ENCODE measurements around the gene HPS1.

The HPS1 gene

GRCh38 chr10:98432330-98432729 lies 14.4 kb downstream of the HPS1 start:
- DNase-seq (ENCODE audit: low read depth, low spot score) = no peak

GRCh38 chr10:98431016-98431415 lies 15.7 kb downstream of the HPS1 start:
- DNase-seq (ENCODE audit: low read depth, low spot score) = no peak

GRCh38 chr10:98430427-98430826 lies 16.3 kb downstream of the HPS1 start:
- no peak for DNase-seq (ENCODE audit: low read depth, low spot score)

- DNase-seq (ENCODE audit: low read depth, low spot score) = no peak
Measured at GRCh38 chr10:98429320-98430072, 17.2 kb downstream of the HPS1 start.

GRCh38 chr10:98427011-98427515 lies 19.7 kb downstream of the HPS1 start:
- no peak for DNase-seq (ENCODE audit: low read depth, low spot score)

- DNase-seq (ENCODE audit: low read depth, low spot score) = no peak
Measured at GRCh38 chr10:98425511-98426352, 21.0 kb downstream of the HPS1 start.

GRCh38 chr10:98424295-98425254 lies 22.2 kb downstream of the HPS1 start:
- DNase-seq (ENCODE audit: low read depth, low spot score) = no peak

- no peak for DNase-seq (ENCODE audit: low read depth, low spot score)
Measured at GRCh38 chr10:98423691-98424120, 23.0 kb downstream of the HPS1 start.

- DNase-seq (ENCODE audit: low read depth, low spot score) = no peak
Measured at GRCh38 chr10:98422182-98422581, 24.6 kb downstream of the HPS1 start.

- no peak for DNase-seq (ENCODE audit: low read depth, low spot score)
Measured at GRCh38 chr10:98420786-98421185, 25.9 kb downstream of the HPS1 start.

GRCh38 chr10:98419469-98420261 lies 27.1 kb downstream of the HPS1 start:
- DNase-seq (ENCODE audit: low read depth, low spot score) = no peak

- DNase-seq (ENCODE audit: low read depth, low spot score) = no peak
Measured at GRCh38 chr10:98418665-98419468, 27.9 kb downstream of the HPS1 start.

GRCh38 chr10:98417973-98418664 lies 28.6 kb downstream of the HPS1 start:
- no peak for DNase-seq (ENCODE audit: low read depth, low spot score)

- no peak for DNase-seq (ENCODE audit: low read depth, low spot score)
Measured at GRCh38 chr10:98417481-98417959, 29.2 kb downstream of the HPS1 start.

GRCh38 chr10:98416606-98417388 lies 29.9 kb downstream of the HPS1 start:
- no peak for DNase-seq (ENCODE audit: low read depth, low spot score)

- DNase-seq (ENCODE audit: low read depth, low spot score) = no peak
Measured at GRCh38 chr10:98415731-98416119, 31.0 kb downstream of the HPS1 start.

GRCh38 chr10:98414932-98415730 lies 31.6 kb downstream of the HPS1 start, which contains the start of gene PYROXD2:
TSS of gene PYROXD2 (minus strand) at chr10:98415182. CDS start at chr10:98415135, 47 bp downstream.
- DNase-seq (ENCODE audit: low read depth, low spot score) = peak; percentile 48

Data from brain pericyte (primary cell).